Muscle of leg (tissue), 11 donors: ENCODE measurements around the gene SHF. TPM values are rescaled to one million over a fixed set of nuclear protein-coding genes. Genes with fewer than 3 reads are reported as not detected.

Source experiments
- DNase-seq: peaks from one replicate; pipeline ENCODE4 v3.0.0; 2013
- H3K27ac ChIP-seq: one replicate; pipeline ENCODE4 v1.5.1; 2013; ENCODE audit warnings: mild to moderate bottlenecking, low read length, control low read depth
- H3K27me3 ChIP-seq: one replicate; pipeline ENCODE4 v1.6.1; 2013; ENCODE audit warnings: low read length; ENCODE audit not compliant: control insufficient read depth, insufficient read depth
- H3K36me3 ChIP-seq: one replicate; pipeline ENCODE4 v1.6.1; 2013; ENCODE audit warnings: low read length; ENCODE audit not compliant: control insufficient read depth, insufficient read depth
- H3K4me1 ChIP-seq: one replicate; pipeline ENCODE4 v1.6.1; 2013; ENCODE audit warnings: low read length; ENCODE audit not compliant: control insufficient read depth, insufficient read depth
- H3K4me3 ChIP-seq: one replicate; pipeline ENCODE4 v1.5.1; 2013; ENCODE audit warnings: low read length, control low read depth
- H3K9me3 ChIP-seq: replicated peaks from 2 replicates; pipeline ENCODE4 v1.6.1; 2013; ENCODE audit warnings: low read depth, low read length; ENCODE audit not compliant: control insufficient read depth
- WGBS: methylation state at CpG from one replicate; pipeline ENCODE4 v1.1.5; 2013; ENCODE audit warnings: missing lambda C conversion rate; ENCODE audit not compliant: insufficient coverage; 5-methylcytosine and 5-hydroxymethylcytosine counted together
- polyA plus RNA-seq, 8 donors: library from polyadenylated mRNA; unstranded; fragments of 120-200 nt; gene quantifications; one replicate each; pipeline versions ENCODE4 v1.2.1 to v1.2.3, GENCODE V29; 2013; ENCODE audit warnings: inconsistent platforms in 1 of 8, low replicate concordance in 1 of 8; ENCODE audit not compliant: insufficient read length in 8 of 8, insufficient read depth in 1 of 8
- total RNA-seq: library from RNA; stranded (reverse); fragments of 120-200 nt; gene quantifications from one replicate; pipeline ENCODE4 v1.2.4, GENCODE V29; 2013

Gene SHF
- total and polyA plus RNA-seq, 9 donors = 7.8 to 13.3 (median 9.3) TPM

DNA sequence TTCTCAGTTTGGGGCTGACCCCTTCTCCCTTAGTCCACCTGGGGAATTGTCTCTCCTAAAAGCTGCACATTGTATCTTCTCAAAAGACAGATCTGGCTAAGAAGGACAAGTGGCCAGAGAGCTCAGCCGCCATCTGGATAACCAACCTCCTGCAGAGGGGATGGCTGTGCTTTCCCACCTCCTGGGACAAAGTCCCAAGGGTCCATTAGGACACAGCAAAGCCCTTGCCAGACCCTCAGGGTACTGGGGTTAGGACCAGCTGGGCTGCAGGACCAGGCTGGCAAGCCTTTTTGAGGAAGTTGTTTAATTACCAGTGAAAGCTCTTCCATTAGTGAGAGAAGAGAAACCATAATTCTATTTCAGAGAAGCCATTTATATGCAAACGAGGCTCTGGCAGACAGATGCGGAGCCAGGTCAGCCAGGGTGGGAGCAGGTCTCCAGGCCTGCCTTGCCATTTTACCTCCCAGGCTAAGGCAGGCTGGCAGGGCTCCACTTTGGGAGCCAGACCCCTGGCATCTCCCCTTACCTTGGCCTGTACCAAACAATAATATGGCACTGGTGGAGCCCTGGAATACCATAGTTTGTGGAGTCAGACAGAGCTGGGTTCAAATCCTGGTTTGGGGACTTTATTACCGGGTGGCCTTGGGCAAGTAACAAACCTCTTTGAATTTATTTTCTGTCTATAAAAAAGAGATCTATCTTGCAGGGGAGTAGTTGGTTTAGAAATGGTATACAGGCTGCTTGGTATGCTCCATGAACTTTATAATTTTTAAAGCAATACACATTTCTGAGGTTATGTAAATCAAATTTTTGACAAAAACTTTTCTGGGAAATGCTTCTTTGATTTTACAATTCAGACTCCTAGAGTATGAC lies 17.9 kb downstream of the SHF start:
- Histone ChIP-seq H3K9me3 (no peaks in the 10 kb centered on the region), H3K4me1 (peaks cover 25% of the 10 kb centered on the region), H3K36me3 (peaks cover 17% of the 10 kb centered on the region), H3K27ac (no peak overlapping the region), H3K4me3 (no peak overlapping the region), H3K27me3 (no peaks in the 10 kb centered on the region)
- 47% methylated on average over 3 of the region's 4 CpGs for WGBS
- DNase-seq = no peak

DNA sequence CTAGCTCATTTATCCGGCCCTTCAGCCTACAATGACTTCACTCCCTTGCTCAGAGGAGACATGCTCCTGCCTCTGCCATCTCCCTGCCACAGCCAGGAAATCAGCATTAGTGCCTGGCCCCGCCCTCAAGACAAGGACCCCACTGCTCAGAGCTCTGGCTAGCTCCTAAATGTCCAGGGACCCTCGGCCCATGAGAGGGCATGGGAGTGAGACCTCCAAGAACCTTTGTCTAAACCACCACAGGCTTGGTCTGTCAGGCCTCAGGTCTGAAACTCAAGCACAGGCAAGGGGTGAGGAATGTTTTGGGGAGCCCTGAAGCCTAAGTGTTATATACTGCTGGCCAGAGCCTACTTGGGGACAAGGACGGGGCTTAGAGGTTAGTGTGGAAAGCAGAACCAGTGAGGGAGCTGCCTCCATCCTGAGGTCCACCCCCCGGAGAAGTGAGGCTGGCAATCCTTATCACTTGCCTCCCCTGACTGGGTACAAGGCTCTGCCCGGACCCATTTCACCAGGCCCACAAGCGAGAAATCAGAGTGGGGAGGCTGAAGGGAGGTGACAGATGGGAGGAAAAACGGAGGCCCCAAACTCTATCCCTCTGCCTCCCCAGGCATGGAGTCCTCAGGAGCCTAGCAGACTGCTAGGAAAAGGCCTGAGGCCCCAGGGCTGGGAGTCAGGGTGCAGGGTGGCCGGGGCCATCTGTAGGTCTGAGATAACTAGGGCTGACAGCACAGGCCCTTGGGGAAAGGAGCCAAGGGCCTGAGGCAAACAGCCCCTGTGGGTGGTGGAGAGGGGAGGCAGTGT lies 18.8 kb downstream of the SHF start:
- H3K9me3 ChIP-seq = no peaks in the 10 kb centered on the region
- no peak overlapping the region for H3K4me3 ChIP-seq
- DNase-seq = no peak
- peaks cover 14% of the 10 kb centered on the region for H3K36me3 ChIP-seq
- no peaks in the 10 kb centered on the region for H3K27me3 ChIP-seq
- peak overlapping the region; percentile 7 for H3K27ac ChIP-seq
- peaks cover 22% of the 10 kb centered on the region for H3K4me1 ChIP-seq
- WGBS = 68% methylated on average over 3 of the region's 9 CpGs

GRCh38 chr15:45168286-45168685 lies 19.5 kb downstream of the SHF start:
- H3K27ac ChIP-seq = no peak overlapping the region
- no peak for DNase-seq
- no peak overlapping the region for H3K4me3 ChIP-seq
- peaks cover 12% of the 10 kb centered on the region for H3K36me3 ChIP-seq
- H3K27me3 ChIP-seq = no peaks in the 10 kb centered on the region
- H3K9me3 ChIP-seq = no peaks in the 10 kb centered on the region
- 90% methylated on average over 2 of the region's 4 CpGs for WGBS
- H3K4me1 ChIP-seq = peaks cover 24% of the 10 kb centered on the region

DNA sequence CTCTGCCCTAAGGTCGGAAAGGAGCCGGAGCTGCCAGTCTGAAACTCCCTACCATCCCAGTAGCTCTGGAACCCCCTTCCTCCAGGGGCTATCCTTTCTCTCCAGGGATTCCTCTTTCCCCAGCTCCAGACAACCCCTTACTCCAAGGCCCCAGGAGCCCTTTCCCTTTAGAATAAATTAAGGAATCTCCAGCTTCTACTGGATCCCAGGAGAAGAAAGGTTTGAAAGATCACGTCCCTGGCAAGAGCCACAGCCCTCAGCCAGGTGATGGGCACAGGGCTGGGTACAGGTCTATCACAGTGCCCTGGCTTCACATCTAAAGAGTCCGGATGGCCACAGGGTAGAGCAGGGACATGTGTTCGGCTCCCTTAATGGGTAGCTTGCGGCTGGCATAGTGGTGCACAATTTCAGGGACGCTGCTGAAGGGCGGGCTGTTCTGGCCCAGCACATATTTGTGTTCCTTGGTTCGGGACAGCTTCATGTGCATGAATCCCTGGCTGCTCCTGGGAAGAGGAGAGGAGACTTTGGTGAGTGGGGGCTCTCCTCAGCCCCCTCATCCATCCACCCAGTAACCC lies 20.0 kb downstream of the SHF start:
- WGBS = 92% methylated on average over 3 of the region's 9 CpGs
- H3K36me3 ChIP-seq = peaks cover 8% of the 10 kb centered on the region

GRCh38 chr15:45166834-45167630 lies 20.7 kb downstream of the SHF start:
- H3K27me3 ChIP-seq = no peaks in the 10 kb centered on the region
- DNase-seq = peak; percentile 95
- H3K9me3 ChIP-seq = no peaks in the 10 kb centered on the region
- H3K4me1 ChIP-seq = peaks cover 30% of the 10 kb centered on the region
- WGBS = 0% methylated on average over 63 of the region's 79 CpGs
- H3K27ac ChIP-seq = peak overlapping the region; percentile 97
- peak overlapping the region; percentile 69 for H3K4me3 ChIP-seq
- peaks cover 6% of the 10 kb centered on the region for H3K36me3 ChIP-seq

More for the DNA sequence above, 20.0 kb downstream of the SHF start:
- H3K4me1 ChIP-seq = peaks cover 29% of the 10 kb centered on the region
- peak overlapping the region; percentile 97 for H3K27ac ChIP-seq
- H3K9me3 ChIP-seq = no peaks in the 10 kb centered on the region
- H3K4me3 ChIP-seq = peak overlapping the region; percentile 69
- no peaks in the 10 kb centered on the region for H3K27me3 ChIP-seq
- no peak for DNase-seq

DNA sequence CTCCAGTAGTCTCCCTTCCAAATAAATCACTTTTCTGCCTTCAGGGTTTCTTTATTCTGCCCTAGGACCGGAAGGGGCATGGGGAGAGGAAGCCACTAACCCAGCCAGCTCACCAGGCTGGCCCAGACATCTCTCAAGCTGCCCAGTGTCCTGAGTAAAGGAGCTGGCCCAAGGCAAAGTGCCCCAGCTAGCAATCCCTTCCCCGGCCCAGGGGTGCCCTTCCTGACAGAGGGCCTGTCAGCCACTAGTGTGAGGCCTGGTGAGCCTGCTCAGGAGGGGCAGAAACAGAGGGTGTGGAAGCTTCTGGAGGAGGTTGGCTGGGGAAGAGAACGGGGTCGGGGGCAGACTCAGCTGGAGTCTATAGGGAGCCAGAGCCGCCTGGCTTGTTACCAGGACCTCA lies 22.2 kb downstream of the SHF start:
- peaks cover 30% of the 10 kb centered on the region for H3K4me1 ChIP-seq
- no peak overlapping the region for H3K4me3 ChIP-seq
- H3K36me3 ChIP-seq = no peaks in the 10 kb centered on the region
- no peaks in the 10 kb centered on the region for H3K27me3 ChIP-seq
- no peak for DNase-seq
- 89% methylated on average over 1 of the region's 5 CpGs for WGBS
- peak overlapping the region; percentile 29 for H3K27ac ChIP-seq
- H3K9me3 ChIP-seq = no peaks in the 10 kb centered on the region

GRCh38 chr15:45164914-45165313 lies 22.9 kb downstream of the SHF start:
- no peak overlapping the region for H3K4me3 ChIP-seq
- H3K4me1 ChIP-seq = peaks cover 30% of the 10 kb centered on the region
- WGBS = no CpG with 5 or more reads among the region's 1 CpG
- no peaks in the 10 kb centered on the region for H3K36me3 ChIP-seq
- no peak for DNase-seq
- H3K27ac ChIP-seq = no peak overlapping the region
- H3K9me3 ChIP-seq = no peaks in the 10 kb centered on the region
- H3K27me3 ChIP-seq = no peaks in the 10 kb centered on the region

- no peaks in the 10 kb centered on the region for H3K27me3 ChIP-seq
- 76% methylated on average over 9 of the region's 9 CpGs for WGBS
- H3K4me1 ChIP-seq = peaks cover 30% of the 10 kb centered on the region
- no peak overlapping the region for H3K4me3 ChIP-seq
- no peaks in the 10 kb centered on the region for H3K9me3 ChIP-seq
- no peaks in the 10 kb centered on the region for H3K36me3 ChIP-seq
- DNase-seq = no peak
- H3K27ac ChIP-seq = no peak overlapping the region
These were observed 24.3 kb downstream of the SHF start for GRCh38 chr15:45163508-45163856.

DNA sequence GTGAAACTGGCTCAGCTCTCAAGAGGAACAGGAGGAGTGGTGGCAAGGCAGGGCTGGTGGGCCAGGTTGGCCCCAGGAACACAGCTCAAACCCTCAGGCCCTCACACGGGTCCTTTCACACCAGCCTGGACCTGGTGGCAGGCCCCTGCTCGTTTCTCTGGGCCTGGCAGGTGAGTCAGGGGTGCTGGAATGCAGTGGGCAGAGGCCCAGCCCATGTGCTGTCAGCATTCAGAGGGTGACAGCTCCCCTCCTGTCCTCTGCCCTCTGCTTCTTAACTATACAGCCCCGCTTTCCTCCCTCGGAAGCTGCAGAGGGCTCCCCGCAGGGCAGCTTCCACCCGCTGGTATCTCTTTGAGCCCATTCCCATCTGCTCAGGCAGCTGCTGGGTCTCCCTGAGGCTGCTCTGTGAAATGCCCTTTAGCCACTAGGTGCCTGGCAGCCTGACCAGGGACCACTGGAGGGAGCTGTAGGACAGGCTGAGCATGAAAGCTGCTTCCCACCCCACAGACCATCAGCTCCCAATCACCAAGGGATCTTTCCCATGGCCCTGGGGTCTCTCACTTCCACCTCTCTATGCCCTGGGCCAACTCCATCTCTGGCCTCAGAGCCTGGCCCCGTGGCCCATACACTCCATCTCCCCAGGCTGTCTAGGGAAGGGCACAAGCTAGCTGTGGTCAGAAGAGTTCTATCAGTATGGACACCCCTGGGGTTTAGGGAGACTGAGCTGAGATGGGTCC lies 24.8 kb downstream of the SHF start:
- Histone ChIP-seq H3K36me3 (no peaks in the 10 kb centered on the region), H3K4me1 (peaks cover 29% of the 10 kb centered on the region), H3K27ac (no peak overlapping the region), H3K4me3 (no peak overlapping the region), H3K9me3 (no peaks in the 10 kb centered on the region), H3K27me3 (no peaks in the 10 kb centered on the region)
- peak; percentile 85 for DNase-seq
- WGBS = 6% methylated on average over 4 of the region's 7 CpGs
